NCI-H1436 (cell line): ENCODE measurements around the gene IKZF2.

Experiments used
- DNase-seq: peaks from one replicate; lab custom pipeline; 2025; lab: John Stamatoyannopoulos, UW

The IKZF2 gene

GRCh38 chr2:212998626-212999359 lies 152.6 kb downstream of the IKZF2 start:
- no peak for DNase-seq

GRCh38 chr2:212997526-212998020 lies 153.8 kb downstream of the IKZF2 start:
- no peak for DNase-seq

GRCh38 chr2:212995920-212996319 lies 155.5 kb downstream of the IKZF2 start:
- no peak for DNase-seq

- no peak for DNase-seq
Observed at GRCh38 chr2:212994976-212995375, 156.4 kb downstream of the IKZF2 start.

- DNase-seq = no peak
Observed at GRCh38 chr2:212991120-212991519, 160.3 kb downstream of the IKZF2 start.

- DNase-seq = no peak
Observed at GRCh38 chr2:212990697-212991096, 160.7 kb downstream of the IKZF2 start.

GRCh38 chr2:212987492-212987891 lies 163.9 kb downstream of the IKZF2 start:
- no peak for DNase-seq

GRCh38 chr2:212984129-212984528 lies 167.3 kb downstream of the IKZF2 start:
- DNase-seq = no peak

GRCh38 chr2:212979799-212980198 lies 171.6 kb downstream of the IKZF2 start:
- DNase-seq = no peak

GRCh38 chr2:212979046-212979612 lies 172.3 kb downstream of the IKZF2 start:
- DNase-seq = no peak

GRCh38 chr2:212977152-212977551 lies 174.3 kb downstream of the IKZF2 start:
- DNase-seq = no peak

GRCh38 chr2:212975333-212975732 lies 176.1 kb downstream of the IKZF2 start:
- DNase-seq = no peak

- no peak for DNase-seq
Observed at GRCh38 chr2:212974692-212975091, 176.7 kb downstream of the IKZF2 start.

GRCh38 chr2:212973347-212973746 lies 178.1 kb downstream of the IKZF2 start:
- no peak for DNase-seq

GRCh38 chr2:212970132-212970531 lies 181.3 kb downstream of the IKZF2 start:
- DNase-seq = no peak

- no peak for DNase-seq
Observed at GRCh38 chr2:212968284-212969081, 182.9 kb downstream of the IKZF2 start.

GRCh38 chr2:212966884-212967283 lies 184.5 kb downstream of the IKZF2 start:
- DNase-seq = no peak

- DNase-seq = no peak
Observed at GRCh38 chr2:212962691-212963090, 188.7 kb downstream of the IKZF2 start.

- DNase-seq = no peak
Observed at GRCh38 chr2:212961255-212961654, 190.2 kb downstream of the IKZF2 start.

GRCh38 chr2:212960336-212960735 lies 191.1 kb downstream of the IKZF2 start:
- no peak for DNase-seq

GRCh38 chr2:212959471-212960117 lies 191.8 kb downstream of the IKZF2 start:
- DNase-seq = no peak

GRCh38 chr2:212958757-212959295 lies 192.6 kb downstream of the IKZF2 start:
- no peak for DNase-seq
